H1 (cell line): ENCODE results near the gene EVA1B. TPM values are rescaled to one million over a fixed set of nuclear protein-coding genes. Genes with fewer than 3 reads are reported as not detected.

ENCODE experiments used
- CTCF ChIA-PET: fragments of 300-600 bp; sonication (Branson Sonifier 250); formaldehyde crosslinking; loops from one replicate; lab custom pipeline; 2021; ENCODE audit not compliant: partially characterized antibody; lab: Charles Lee
- POLR2A ChIA-PET: fragments of 300-600 bp; sonication (Branson Sonifier 250); formaldehyde crosslinking; loops from one replicate; lab custom pipeline; 2021; ENCODE audit warnings: inconsistent platforms; ENCODE audit not compliant: partially characterized antibody; lab: Charles Lee
- DNase-seq, 2 experiments: peaks; one replicate each; pipeline versions ENCODE4 v3.0.0 to v3.0.0-alpha.2; 2010 to 2022; ENCODE audit warnings: low spot score in 2 of 2, low read depth in 1 of 2, mixed read lengths in 1 of 2
- FAIRE-seq: peaks from 2 replicates; lab custom pipeline; 2011; peaks lifted over from hg19 to GRCh38; lab: Jason Lieb, UNC
- H2AFZ ChIP-seq: 2 replicates; pipeline ENCODE4 v1.8.1; 2012; ENCODE audit warnings: low read length, inconsistent platforms
- H2AK5ac ChIP-seq: 2 replicates; pipeline ENCODE4 v1.6.1; 2013; ENCODE audit warnings: low read depth, low read length
- H2BK120ac ChIP-seq: replicated peaks from 2 replicates; pipeline ENCODE3; 2013; ENCODE audit warnings: low read depth, low read length, inconsistent platforms
- H2BK12ac ChIP-seq: 2 replicates; pipeline ENCODE4 v1.6.1; 2013; ENCODE audit warnings: low read depth, low read length
- H2BK15ac ChIP-seq: 2 replicates; pipeline ENCODE4 v1.6.1; 2013; ENCODE audit warnings: low read length
- H2BK20ac ChIP-seq: 2 replicates; pipeline ENCODE4 v1.6.1; 2013; ENCODE audit warnings: low read length
- H2BK5ac ChIP-seq: 2 replicates; pipeline ENCODE4 v1.6.1; 2013; ENCODE audit warnings: low read depth, low read length
- H3K14ac ChIP-seq: 2 replicates; pipeline ENCODE4 v1.6.1; 2013; ENCODE audit warnings: inconsistent platforms; ENCODE audit not compliant: insufficient read length
- H3K18ac ChIP-seq: 2 replicates; pipeline ENCODE4 v1.6.1; 2013; ENCODE audit warnings: low read length; ENCODE audit errors: extremely low read depth
- H3K23ac ChIP-seq: 2 replicates; pipeline ENCODE4 v1.6.1; 2013; ENCODE audit warnings: inconsistent platforms; ENCODE audit not compliant: insufficient read length
- H3K23me2 ChIP-seq: 2 replicates; pipeline ENCODE4 v1.6.1; 2013; ENCODE audit warnings: low read depth, low read length
- H3K27ac ChIP-seq: 2 replicates; pipeline ENCODE4 v1.6.1; 2011; ENCODE audit warnings: low read depth, low read length, inconsistent platforms
- H3K27me3 ChIP-seq, 4 experiments: replicated peaks in 1 of 4; 1 replicate in 1 of 4; 2 replicates in 3 of 4; pipeline versions ENCODE4 v1.6.1 to v1.8.1; 2011 to 2013; ENCODE audit warnings: low read length in 3 of 4, mild to moderate bottlenecking in 3 of 4, inconsistent platforms in 2 of 4, mixed read lengths in 2 of 4, moderate library complexity in 1 of 4; ENCODE audit not compliant: control insufficient read depth in 3 of 4, insufficient read depth in 3 of 4; ENCODE audit errors: extremely low read depth in 1 of 4
- H3K36me3 ChIP-seq, 4 experiments: 2 replicates each; pipeline versions ENCODE4 v1.6.1 to v1.8.1; 2011 to 2013; ENCODE audit warnings: mild to moderate bottlenecking in 4 of 4, low read length in 3 of 4, moderate library complexity in 2 of 4, control low read depth in 1 of 4, inconsistent platforms in 1 of 4; ENCODE audit not compliant: insufficient read depth in 4 of 4, control insufficient read depth in 2 of 4
- H3K4ac ChIP-seq: replicated peaks from 2 replicates; pipeline ENCODE3; 2013; ENCODE audit warnings: low read length, low read depth, mixed read lengths, inconsistent platforms; ENCODE audit not compliant: insufficient read length
- H3K4me1 ChIP-seq, 4 experiments: replicated peaks in 1 of 4; 1 replicate in 1 of 4; 2 replicates in 3 of 4; pipeline versions ENCODE4 v1.6.1 to v1.8.1; 2011 to 2013; ENCODE audit warnings: low read length in 3 of 4, inconsistent platforms in 2 of 4, mixed read lengths in 1 of 4; ENCODE audit not compliant: insufficient read depth in 4 of 4, control insufficient read depth in 3 of 4
- H3K4me2 ChIP-seq, 2 experiments: 2 replicates each; pipeline versions ENCODE4 v1.6.1 to v1.8.1; 2011 to 2013; ENCODE audit warnings: low read depth in 2 of 2, low read length in 2 of 2, control low read depth in 1 of 2, inconsistent platforms in 1 of 2, mild to moderate bottlenecking in 1 of 2; ENCODE audit not compliant: insufficient read depth in 1 of 2
- H3K4me3 ChIP-seq, 4 experiments: fragments of 200-600, 300-600 bp in 1 of 4; sonication (generic), shearing (Covaris generic), sonication (Bioruptor Twin) in 1 of 4; 2 replicates each; pipeline versions ENCODE4 v1.5.1 to v1.8.1; 2011 to 2016; ENCODE audit warnings: low read length in 4 of 4, low read depth in 3 of 4, control low read depth in 2 of 4, inconsistent platforms in 2 of 4, mild to moderate bottlenecking in 2 of 4, mixed read lengths in 1 of 4, moderate library complexity in 1 of 4; ENCODE audit not compliant: insufficient read depth in 2 of 4; ENCODE audit errors: extremely low read depth in 1 of 4
- H3K56ac ChIP-seq: replicated peaks from 2 replicates; pipeline ENCODE3; 2013; ENCODE audit warnings: low read depth, mild to moderate bottlenecking, mixed read lengths, low read length, inconsistent platforms; ENCODE audit not compliant: insufficient read length
- H3K79me1 ChIP-seq: 2 replicates; pipeline ENCODE4 v1.6.1; 2013; ENCODE audit warnings: low read depth, low read length, control low read depth
- H3K79me2 ChIP-seq, 2 experiments: 2 replicates each; pipeline versions ENCODE4 v1.6.1 to v1.8.1; 2012 to 2013; ENCODE audit warnings: low read length in 2 of 2, mild to moderate bottlenecking in 2 of 2, inconsistent platforms in 1 of 2; ENCODE audit not compliant: insufficient read depth in 2 of 2, control insufficient read depth in 1 of 2
- H3K9ac ChIP-seq, 4 experiments: replicated peaks in 1 of 4; 1 replicate in 1 of 4; 2 replicates in 3 of 4; pipeline versions ENCODE4 v1.6.1 to v1.8.1; 2011 to 2013; ENCODE audit warnings: low read depth in 3 of 4, low read length in 3 of 4, control low read depth in 2 of 4, mild to moderate bottlenecking in 2 of 4, moderate library complexity in 2 of 4, inconsistent platforms in 1 of 4; ENCODE audit errors: extremely low read depth in 1 of 4
- H3K9me3 ChIP-seq, 2 experiments: 2 replicates each; pipeline versions ENCODE4 v1.6.1 to v1.8.1; 2012 to 2013; ENCODE audit warnings: mild to moderate bottlenecking in 2 of 2, moderate library complexity in 2 of 2, control low read depth in 1 of 2, inconsistent platforms in 1 of 2, low read depth in 1 of 2, low read length in 1 of 2, mixed read lengths in 1 of 2; ENCODE audit not compliant: insufficient read depth in 2 of 2
- H4K20me1 ChIP-seq, 2 experiments: replicated peaks in 1 of 2; 2 replicates each; pipeline versions ENCODE3 to v1.8.1; 2011 to 2013; ENCODE audit warnings: inconsistent platforms in 2 of 2, low read length in 2 of 2, mild to moderate bottlenecking in 1 of 2; ENCODE audit not compliant: insufficient read depth in 2 of 2, control insufficient read depth in 1 of 2
- H4K5ac ChIP-seq: 2 replicates; pipeline ENCODE4 v1.6.1; 2013; ENCODE audit warnings: low read length, low read depth, mixed read lengths, inconsistent platforms; ENCODE audit not compliant: insufficient read length
- H4K8ac ChIP-seq: 2 replicates; pipeline ENCODE4 v1.8.0; 2013; ENCODE audit warnings: mild to moderate bottlenecking, moderate library complexity, low read length, inconsistent platforms; ENCODE audit not compliant: insufficient read depth; ENCODE audit errors: extremely low read depth
- H4K91ac ChIP-seq: replicated peaks from 2 replicates; pipeline ENCODE3; 2013; ENCODE audit warnings: low read length, mixed read lengths, inconsistent platforms; ENCODE audit not compliant: insufficient read length
- ASH2L ChIP-seq: fragments of 200-600, 300-600 bp; sonication (generic); IDR thresholded peaks from one replicate; pipeline ENCODE4 v1.7.1; 2017; ENCODE audit warnings: low read length
- BCL11A ChIP-seq, 2 experiments: IDR thresholded peaks; one replicate each; pipeline ENCODE4 v1.6.1; 2011; ENCODE audit warnings: low read depth in 2 of 2, low read length in 2 of 2, mild to moderate bottlenecking in 2 of 2
- BRCA1 ChIP-seq: IDR thresholded peaks from 2 replicates; pipeline ENCODE4 v1.6.1; 2012; ENCODE audit warnings: low read depth, low read length, improper control_type of control experiment
- HDAC2 ChIP-seq, 2 experiments: fragments of 300-600 bp in 1 of 2; sonication (generic) in 1 of 2; IDR thresholded peaks; 2 replicates each; pipeline ENCODE4 v1.6.1; 2011 to 2012; ENCODE audit warnings: low read depth in 2 of 2, low read length in 2 of 2, mild to moderate bottlenecking in 2 of 2, moderate library complexity in 2 of 2, borderline replicate concordance in 1 of 2, inconsistent platforms in 1 of 2
- KDM4A ChIP-seq: IDR thresholded peaks from one replicate; pipeline ENCODE4 v1.7.1; 2012; ENCODE audit warnings: low read depth, mild to moderate bottlenecking, moderate library complexity, low read length, inconsistent platforms; ENCODE audit not compliant: severe bottlenecking
- RNF2 ChIP-seq: fragments of 200-900, 300-1000 bp; sonication (generic); IDR thresholded peaks from 2 replicates; pipeline ENCODE4 v1.7.1; 2016; ENCODE audit warnings: borderline replicate concordance, low read depth, mild to moderate bottlenecking, antibody characterized with exemption, low read length; ENCODE audit not compliant: poor library complexity, severe bottlenecking; ENCODE audit errors: missing control alignments
- SAP30 ChIP-seq: fragments of 300-600 bp; sonication (generic); IDR thresholded peaks from 2 replicates; pipeline ENCODE4 v1.7.1; 2012; ENCODE audit warnings: low read length, moderate library complexity, mild to moderate bottlenecking, inconsistent platforms; ENCODE audit not compliant: insufficient read depth, insufficient replicate concordance
- SIX5 ChIP-seq: IDR thresholded peaks from 2 replicates; pipeline ENCODE4 v1.6.1; 2011; ENCODE audit warnings: mild to moderate bottlenecking, low read depth, low read length
- TBP ChIP-seq: IDR thresholded peaks from 2 replicates; pipeline ENCODE4 v1.6.1; 2011; ENCODE audit warnings: low read depth, low read length, improper control_type of control experiment
- TEAD4 ChIP-seq: IDR thresholded peaks from 2 replicates; pipeline ENCODE4 v1.6.1; 2012; ENCODE audit warnings: low read depth, low read length, inconsistent platforms, mixed read lengths
- WGBS, 2 experiments: shearing (Covaris generic) in 1 of 2; methylation state at CpG; one replicate each; pipeline versions ENCODE4 v1.1.6 to v1.1.7; 2013 to 2015; ENCODE audit warnings: low lambda C conversion rate in 2 of 2, mixed read lengths in 2 of 2, inconsistent platforms in 1 of 2, low coverage in 1 of 2, missing lambda C conversion rate in 1 of 2; ENCODE audit not compliant: insufficient replicate concordance in 2 of 2, insufficient coverage in 1 of 2, insufficient read length in 1 of 2; ENCODE audit errors: extremely low coverage in 1 of 2, missing lambda C conversion rate in 1 of 2; 5-methylcytosine and 5-hydroxymethylcytosine counted together
- polyA plus RNA-seq, 7 experiments: library from polyadenylated mRNA; depleted of rRNA in 3 of 7; stranded (reverse) in 5 of 7; unstranded in 2 of 7; fragments of >200 nt in 5 of 7; fragments of 200-250 nt in 2 of 7; gene quantifications; 1 replicate in 5 of 7; 2 replicates in 1 of 7; 4 replicates in 1 of 7; pipeline versions ENCODE4 v1.2.1 to v1.2.3, GENCODE V29; 2011 to 2013; ENCODE audit warnings: missing spikeins in 2 of 7, mixed read lengths in 2 of 7
- total RNA-seq: library from RNA; stranded (reverse); fragmentation: NEBNext Ultra II Directional; extraction: Animal tissue kit (Norgen Biotek cat#: 25700); gene quantifications from 2 replicates; pipeline ENCODE4 v1.2.1, GENCODE V29; 2021

Gene EVA1B
- total and polyA plus RNA-seq, 2 of the 8 experiments (the other 6 are each of a cell fraction or from before 2014, with no cell fraction given) = 10.0 to 19.9 TPM

DNA sequence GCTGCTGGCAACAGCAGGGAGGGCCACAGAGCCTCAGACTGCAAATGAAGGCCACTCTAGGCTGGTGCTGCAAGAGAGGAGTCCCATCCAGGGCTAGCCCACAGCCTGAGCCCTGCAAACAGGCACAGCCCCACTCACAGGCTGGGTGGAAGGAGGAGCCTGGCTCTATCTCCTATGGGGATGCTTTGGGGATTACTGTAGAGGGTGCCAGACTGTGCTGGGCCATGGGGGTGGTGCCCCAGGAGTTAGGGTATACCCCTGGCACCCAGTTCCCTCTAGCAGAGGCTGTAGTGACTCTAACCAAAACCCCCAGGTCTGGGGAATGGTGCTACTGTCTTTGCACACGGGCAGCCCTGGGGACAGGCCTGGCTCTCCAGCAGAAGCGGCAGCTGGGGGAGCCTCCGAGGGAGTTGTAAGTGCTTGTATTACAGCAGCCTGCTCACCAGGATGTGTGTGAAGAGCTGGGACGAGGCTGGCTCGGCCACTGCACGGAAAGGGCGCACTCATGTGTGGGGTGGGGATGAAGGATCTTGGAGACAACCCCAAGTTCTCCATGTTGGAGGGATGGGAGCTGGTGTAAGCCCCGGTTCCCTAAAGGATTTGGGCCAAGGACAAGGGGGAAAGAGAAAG lies 23.4 kb upstream of the EVA1B start:
- no peak overlapping the region for H4K91ac ChIP-seq
- no peak for FAIRE-seq
- no peak overlapping the region; a peak in 1 of 7 replicates for H3K9ac ChIP-seq
- H3K23ac ChIP-seq = no peak overlapping the region
- no peak overlapping the region for H3K4me3 ChIP-seq
- POLR2A ChIA-PET = interaction anchor here (3.1 kb wide), 1 partner anchor 40 kb away, joined by 10 read pairs; no protein-coding TSS in a partner anchor
- no peaks in the 10 kb centered on the region for H3K27me3 ChIP-seq
- no peak overlapping the region for H3K56ac ChIP-seq
- H4K5ac ChIP-seq = no peak overlapping the region
- H3K79me1 ChIP-seq = no peaks in the 10 kb centered on the region
- no peak overlapping the region for H3K14ac ChIP-seq
- no peak overlapping the region for H2BK15ac ChIP-seq
- TF ChIP-seq ASH2L (no peak), TBP (no peak), SIX5 (no peak), KDM4A (no peak), BCL11A (IDR thresholded peaks at IDR 0.05; ENCODE audit: low read depth in 2 of 2, low read length in 2 of 2) (no peak), BRCA1 (no peak), HDAC2 (IDR thresholded peaks at IDR 0.05; ENCODE audit: borderline replicate concordance in 1 of 2, low read depth in 2 of 2, low read length in 2 of 2) (no peak), TEAD4 (no peak), RNF2 (no peak), SAP30 (no peak)
- no peaks in the 10 kb centered on the region for H3K23me2 ChIP-seq
- H2AFZ ChIP-seq = no peak overlapping the region
- no peak overlapping the region for H2BK120ac ChIP-seq
- no peak overlapping the region for H3K4me2 ChIP-seq
- H3K79me2 ChIP-seq = no peaks in the 10 kb centered on the region
- H2AK5ac ChIP-seq = no peak overlapping the region
- H3K18ac ChIP-seq = no peak overlapping the region
- no peak overlapping the region for H3K27ac ChIP-seq
- 95% methylated on average over 8 of the region's 8 CpGs; no CpG with 5 or more reads in 1 of the 2 experiments for WGBS, 2 experiments
- H3K9me3 ChIP-seq = no peaks in the 10 kb centered on the region
- no peak overlapping the region for H3K4ac ChIP-seq
- DNase-seq = no peak
- H4K20me1 ChIP-seq = peaks cover 1 to 3% of the 10 kb centered on the region in 2 experiments
- H2BK12ac ChIP-seq = no peak overlapping the region
- H4K8ac ChIP-seq = no peak overlapping the region
- H2BK5ac ChIP-seq = no peak overlapping the region; the same call in 1 of the 2 replicates
- CTCF ChIA-PET = interaction anchor here (0.6 to 10.0 kb wide), 4 partner anchors 8 to 132 kb away, joined by 3 to 150 read pairs (median 5); no protein-coding TSS in a partner anchor
- peaks cover 3 to 23% (median 7%) of the 10 kb centered on the region in 4 experiments; a peak in 5 of 8 replicates for H3K36me3 ChIP-seq
- H3K4me1 ChIP-seq = no peaks in the 10 kb centered on the region
- no peak overlapping the region for H2BK20ac ChIP-seq
